ENCODE data around the gene LATS1. TPM values are rescaled to one million over a fixed set of nuclear protein-coding genes. Genes with fewer than 3 reads are reported as not detected.

The LATS1 gene
- total RNA-seq: 10 to 100 TPM; 23.1 to 34.4 (median 29.9) TPM

- no peaks in the 10 kb centered on the region for H3K36me3 ChIP-seq
- H3K4me3 ChIP-seq: peak within 1 kb of the TSS; percentile 55 to 92 (median 78)
- peaks cover 18 to 34% (median 21%) of the 10 kb centered on the region in 4 donors for H3K4me1 ChIP-seq
- peak; percentile 96 to 98 for ATAC-seq (ENCODE audit: low FRiP score in 2 of 2)
- WGBS, 2 donors: 0% methylated on average over 16 to 64 of the region's 82 CpGs
- H3K27me3 ChIP-seq: no peaks in the 10 kb centered on the region
- H3K9me3 ChIP-seq: no peaks in the 10 kb centered on the region
- H3K27ac ChIP-seq: peak within 1 kb of the TSS; percentile 96 to 100 (median 98)
- peak; percentile 89 to 98 for DNase-seq
- peak in 1 of 4 donors; percentile 2 for TF ChIP-seq EP300 (IDR thresholded peaks at IDR 0.05)
- TF ChIP-seq POLR2AphosphoS5 (IDR thresholded peaks at IDR 0.05): peak; percentile 81 to 93
- TF ChIP-seq CTCF (IDR thresholded peaks at IDR 0.05): peak in 1 of 6 experiments; percentile 24
- peak; percentile 14 to 91 (median 83) for TF ChIP-seq POLR2A (IDR thresholded peaks at IDR 0.05)
These were observed at the start of gene LATS1 for GRCh38 chr6:149717588-149718458. Gene LATS1 (minus strand): TSS chr6:149718101. CDS start chr6:149702126, 15,975 bp downstream.

- Histone ChIP-seq H3K4me1 (peaks cover 0 to 12% (median 2%) of the 10 kb centered on the region in 4 donors), H3K4me3 (no peak overlapping the region), H3K27ac (no peak overlapping the region), H3K9me3 (peaks cover 0 to 10% (median 3%) of the 10 kb centered on the region in 4 donors), H3K27me3 (no peaks in the 10 kb centered on the region), H3K36me3 (peaks cover 0 to 16% (median 1%) of the 10 kb centered on the region in 4 donors)
- DNase-seq: no peak
- no peak for ATAC-seq (ENCODE audit: low FRiP score in 2 of 2)
- TF ChIP-seq POLR2A (IDR thresholded peaks at IDR 0.05): no peak
- no peak for TF ChIP-seq CTCF (IDR thresholded peaks at IDR 0.05)
- TF ChIP-seq EP300 (IDR thresholded peaks at IDR 0.05): no peak
- TF ChIP-seq POLR2AphosphoS5 (IDR thresholded peaks at IDR 0.05): no peak
- 41 to 57% methylated on average over 3 of the region's 3 CpGs for WGBS, 2 donors
These were observed 48.4 kb upstream of the LATS1 start for GRCh38 chr6:149766156-149766769.

- H3K4me3 ChIP-seq: no peak overlapping the region
- no peak overlapping the region for H3K27ac ChIP-seq
- H3K9me3 ChIP-seq: peaks cover 0 to 10% (median 3%) of the 10 kb centered on the region in 4 donors
- no peaks in the 10 kb centered on the region for H3K27me3 ChIP-seq
- TF ChIP-seq CTCF (IDR thresholded peaks at IDR 0.05) (no peak), POLR2AphosphoS5 (IDR thresholded peaks at IDR 0.05) (no peak), POLR2A (IDR thresholded peaks at IDR 0.05) (no peak), EP300 (IDR thresholded peaks at IDR 0.05) (no peak)
- H3K36me3 ChIP-seq: peaks cover 0 to 24% (median 0%) of the 10 kb centered on the region in 4 donors
- ATAC-seq (ENCODE audit: low FRiP score in 2 of 2): no peak
- H3K4me1 ChIP-seq: peaks cover 0 to 12% (median 3%) of the 10 kb centered on the region in 4 donors
- DNase-seq: no peak
These were observed 46.0 kb upstream of the LATS1 start for GRCh38 chr6:149763866-149764265.

GRCh38 chr6:149761438-149761837 is 43.5 kb upstream of the LATS1 start:
- Histone ChIP-seq H3K27me3 (no peaks in the 10 kb centered on the region), H3K4me1 (peaks cover 0 to 5% (median 1%) of the 10 kb centered on the region in 4 donors), H3K27ac (peak overlapping the region in 1 of 4 donors; percentile 9), H3K36me3 (peaks cover 0 to 21% (median 0%) of the 10 kb centered on the region in 4 donors), H3K4me3 (no peak overlapping the region), H3K9me3 (peaks cover 0 to 8% (median 2%) of the 10 kb centered on the region in 4 donors)
- TF ChIP-seq POLR2A (IDR thresholded peaks at IDR 0.05) (no peak), CTCF (IDR thresholded peaks at IDR 0.05) (no peak), POLR2AphosphoS5 (IDR thresholded peaks at IDR 0.05) (no peak)
- WGBS, 2 donors: 60 to 88% methylated on average over 1 of the region's 1 CpG
- no peak for DNase-seq
- no peak for ATAC-seq (ENCODE audit: low FRiP score in 2 of 2)

Measured in upper lobe of left lung (tissue), 6 donors.